OCI-LY3 (cell line): ENCODE results near the gene THEMIS2.

Experiments used
- EZH2phosphoT487 ChIP-seq: fragments of 200-600 bp; shearing (Covaris generic); IDR thresholded peaks from 2 replicates; pipeline ENCODE4 v1.6.1; 2018; ENCODE audit warnings: antibody characterized with exemption, mixed run types, low read depth
- TF ChIP-seq, protein P1 (sequence below): fragments of 200-600, 300-600 bp; sonication (generic); IDR thresholded peaks from 2 replicates; pipeline ENCODE4 v1.5.1; 2014; ENCODE audit warnings: antibody characterized with exemption, low read length, low read depth

- TF ChIP-seq, protein P1, sequence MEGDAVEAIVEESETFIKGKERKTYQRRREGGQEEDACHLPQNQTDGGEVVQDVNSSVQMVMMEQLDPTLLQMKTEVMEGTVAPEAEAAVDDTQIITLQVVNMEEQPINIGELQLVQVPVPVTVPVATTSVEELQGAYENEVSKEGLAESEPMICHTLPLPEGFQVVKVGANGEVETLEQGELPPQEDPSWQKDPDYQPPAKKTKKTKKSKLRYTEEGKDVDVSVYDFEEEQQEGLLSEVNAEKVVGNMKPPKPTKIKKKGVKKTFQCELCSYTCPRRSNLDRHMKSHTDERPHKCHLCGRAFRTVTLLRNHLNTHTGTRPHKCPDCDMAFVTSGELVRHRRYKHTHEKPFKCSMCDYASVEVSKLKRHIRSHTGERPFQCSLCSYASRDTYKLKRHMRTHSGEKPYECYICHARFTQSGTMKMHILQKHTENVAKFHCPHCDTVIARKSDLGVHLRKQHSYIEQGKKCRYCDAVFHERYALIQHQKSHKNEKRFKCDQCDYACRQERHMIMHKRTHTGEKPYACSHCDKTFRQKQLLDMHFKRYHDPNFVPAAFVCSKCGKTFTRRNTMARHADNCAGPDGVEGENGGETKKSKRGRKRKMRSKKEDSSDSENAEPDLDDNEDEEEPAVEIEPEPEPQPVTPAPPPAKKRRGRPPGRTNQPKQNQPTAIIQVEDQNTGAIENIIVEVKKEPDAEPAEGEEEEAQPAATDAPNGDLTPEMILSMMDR = no peak
- TF ChIP-seq EZH2phosphoT487 = no peak
Observed at GRCh38 chr1:27833470-27833869, 38.9 kb upstream of the THEMIS2 start.
